ENCODE results near the gene LEFTY1. TPM values are rescaled to one million over a fixed set of nuclear protein-coding genes. Genes with fewer than 3 reads are reported as not detected.
"Not testable (repeated sequence)": the region's sequence is repeated elsewhere in the genome, so short reads cannot be mapped to it uniquely, and the experiment has no call there.

The LEFTY1 gene
- total RNA-seq, 2 donors from 2014 or later, result 0.68 TPM; not detected in 1

- Mint-ChIP-seq H3K4me1 (peaks cover 30% of the 10 kb centered on the region), H3K36me3 (ENCODE audit: low read depth) (no peaks in the 10 kb centered on the region), H3K27ac (peak overlapping the region; percentile 81), H3K27me3 (no peaks in the 10 kb centered on the region), H3K4me3 (peak overlapping the region; percentile 45)
- ATAC-seq (no peak), DNase-seq (no peak)
- no peaks in the 10 kb centered on the region for H3K9me3 ChIP-seq (ENCODE audit: control insufficient read depth, low read length, poor library complexity, severe bottlenecking)
Measured at GRCh38 chr1:225844236-225845061, 44.5 kb downstream of the LEFTY1 start.

GRCh38 chr1:225843426-225843795 is 45.5 kb downstream of the LEFTY1 start:
- Mint-ChIP-seq H3K4me1 (peaks cover 24% of the 10 kb centered on the region), H3K27me3 (no peaks in the 10 kb centered on the region), H3K4me3 (peak overlapping the region; percentile 25), H3K27ac (peak overlapping the region; percentile 81), H3K36me3 (ENCODE audit: low read depth) (no peaks in the 10 kb centered on the region)
- ATAC-seq (no peak), DNase-seq (no peak)
- H3K9me3 ChIP-seq (ENCODE audit: control insufficient read depth, low read length, poor library complexity, severe bottlenecking), result no peaks in the 10 kb centered on the region

GRCh38 chr1:225842788-225843425 is 46.0 kb downstream of the LEFTY1 start:
- H3K4me1 Mint-ChIP-seq, result peaks cover 20% of the 10 kb centered on the region
- H3K36me3 Mint-ChIP-seq (ENCODE audit: low read depth), result no peaks in the 10 kb centered on the region
- H3K27me3 Mint-ChIP-seq, result no peaks in the 10 kb centered on the region
- peak overlapping the region; percentile 81 for H3K27ac Mint-ChIP-seq
- H3K4me3 Mint-ChIP-seq, result no peak overlapping the region
- ATAC-seq, result no peak
- no peak for DNase-seq
- no peaks in the 10 kb centered on the region for H3K9me3 ChIP-seq (ENCODE audit: control insufficient read depth, low read length, poor library complexity, severe bottlenecking)

- ATAC-seq, result peak; percentile 56
- H3K4me3 Mint-ChIP-seq, result no peak overlapping the region
- H3K4me1 Mint-ChIP-seq, result peaks cover 20% of the 10 kb centered on the region
Measured at GRCh38 chr1:225842074-225842473, 46.9 kb downstream of the LEFTY1 start.

GRCh38 chr1:225840713-225841112 is 48.2 kb downstream of the LEFTY1 start:
- no peaks in the 10 kb centered on the region for H3K9me3 ChIP-seq (ENCODE audit: control insufficient read depth, low read length, poor library complexity, severe bottlenecking)
- Mint-ChIP-seq H3K4me1 (peaks cover 17% of the 10 kb centered on the region), H3K27ac (peak overlapping the region; percentile 21), H3K27me3 (no peaks in the 10 kb centered on the region), H3K4me3 (no peak overlapping the region), H3K36me3 (ENCODE audit: low read depth) (no peaks in the 10 kb centered on the region)
- no peak for ATAC-seq
- no peak for DNase-seq

More at GRCh38 chr1:225842074-225842473, 46.9 kb downstream of the LEFTY1 start:
- Mint-ChIP-seq H3K27ac (peak overlapping the region; percentile 81), H3K27me3 (no peaks in the 10 kb centered on the region), H3K36me3 (ENCODE audit: low read depth) (no peaks in the 10 kb centered on the region)
- no peaks in the 10 kb centered on the region for H3K9me3 ChIP-seq (ENCODE audit: control insufficient read depth, low read length, poor library complexity, severe bottlenecking)
- no peak for DNase-seq

GRCh38 chr1:225840223-225840610 is 48.7 kb downstream of the LEFTY1 start:
- Mint-ChIP-seq H3K27ac (peak overlapping the region; percentile 21), H3K36me3 (ENCODE audit: low read depth) (no peaks in the 10 kb centered on the region), H3K4me1 (peaks cover 17% of the 10 kb centered on the region), H3K27me3 (no peaks in the 10 kb centered on the region), H3K4me3 (no peak overlapping the region)
- ATAC-seq (no peak), DNase-seq (no peak)
- H3K9me3 ChIP-seq (ENCODE audit: control insufficient read depth, low read length, poor library complexity, severe bottlenecking), result no peaks in the 10 kb centered on the region

- H3K4me3 Mint-ChIP-seq, result no peak overlapping the region
- ATAC-seq, result no peak
- no peaks in the 10 kb centered on the region for H3K9me3 ChIP-seq (ENCODE audit: control insufficient read depth, low read length, poor library complexity, severe bottlenecking)
- no peaks in the 10 kb centered on the region for H3K27me3 Mint-ChIP-seq
- no peaks in the 10 kb centered on the region for H3K36me3 Mint-ChIP-seq (ENCODE audit: low read depth)
- no peak for DNase-seq
- H3K27ac Mint-ChIP-seq, result peak overlapping the region; percentile 49
- H3K4me1 Mint-ChIP-seq, result peaks cover 13% of the 10 kb centered on the region
Measured at GRCh38 chr1:225838793-225839192, 50.2 kb downstream of the LEFTY1 start.

GRCh38 chr1:225836296-225836695 is 52.6 kb downstream of the LEFTY1 start:
- not testable (repeated sequence) for H3K27me3 Mint-ChIP-seq; H3K36me3 Mint-ChIP-seq (ENCODE audit: low read depth); DNase-seq; H3K9me3 ChIP-seq (ENCODE audit: control insufficient read depth, low read length, poor library complexity, severe bottlenecking); H3K4me1 Mint-ChIP-seq; H3K4me3 Mint-ChIP-seq; H3K27ac Mint-ChIP-seq; ATAC-seq

Other genes starting within 250 kb of the LEFTY1 start
- gene ENAH, start 236.0 kb downstream of the LEFTY1 start, total RNA-seq, result under 1 TPM; 0.57 to 0.73 TPM
- 10 to 100 TPM; 85.5 to 87.6 TPM for gene SRP9, start 111.3 kb downstream of the LEFTY1 start, total RNA-seq
- 1 to 10 TPM in 1 of 2 donors, under 1 TPM in 1; 0.94 to 1.3 TPM for gene EPHX1, start 79.0 kb downstream of the LEFTY1 start, total RNA-seq
- gene TMEM63A, start 6.8 kb downstream of the LEFTY1 start, total RNA-seq, result 100 to 1,000 TPM; 269 to 280 TPM
- gene PYCR2, start 35.1 kb upstream of the LEFTY1 start, total RNA-seq, result 10 to 100 TPM; 48.1 to 53.7 TPM
- not detected for gene LEFTY2, start 52.1 kb upstream of the LEFTY1 start, total RNA-seq
- gene SDE2, start 110.2 kb upstream of the LEFTY1 start, total RNA-seq, result 10 to 100 TPM; 31.7 to 37.6 TPM
- gene H3-3A, start 173.6 kb upstream of the LEFTY1 start, total RNA-seq, result 100 to 1,000 TPM; 318 to 496 TPM